GM12878 (cell line): ENCODE results near the gene SSH3. TPM values are rescaled to one million over a fixed set of nuclear protein-coding genes. Genes with fewer than 3 reads are reported as not detected.

Source experiments
- ATAC-seq: fragments of 200-7000 bp; cut with Tn5 transposase; 3 replicates; pipeline ENCODE4 v1.9.1; 2020; ENCODE audit warnings: mild to moderate bottlenecking, moderate library complexity
- BruUV-seq: library from RNA; stranded (reverse); fragments of 400-500 nt; replicated peaks from 2 replicates; lab custom pipeline; 2021; lab: Mats Ljungman, UMichigan
- CTCF ChIA-PET: fragments of 300-600 bp; sonication (Branson Sonifier 250); formaldehyde crosslinking; extraction: SDS; loops from one replicate; lab custom pipeline; 2021; ENCODE audit warnings: inconsistent platforms; lab: Yijun Ruan, JAX
- POLR2A ChIA-PET: fragments of 350-600 bp; formaldehyde crosslinking; extraction: SDS; loops from one replicate; lab custom pipeline; 2021; ENCODE audit warnings: inconsistent platforms; lab: Charles Lee
- RAD21 ChIA-PET: fragments of 300-600 bp; sonication (Branson Sonifier 250); formaldehyde crosslinking; loops from one replicate; lab custom pipeline; 2023; ENCODE audit warnings: antibody characterized with exemption; ENCODE audit not compliant: unreplicated experiment; lab: Charles Lee
- SMC1A ChIA-PET: fragments of 300-600 bp; sonication (Branson Sonifier 250); formaldehyde crosslinking; loops from one replicate; lab custom pipeline; 2023; ENCODE audit not compliant: unreplicated experiment, uncharacterized antibody; lab: Charles Lee
- DNase-seq: peaks from one replicate; pipeline ENCODE4 v3.0.0-alpha.2; 2011; ENCODE audit warnings: low read depth, low spot score
- FAIRE-seq: peaks from 3 replicates; lab custom pipeline; 2011; peaks lifted over from hg19 to GRCh38; lab: Jason Lieb, UNC
- H2AFZ ChIP-seq: 2 replicates; pipeline ENCODE4 v1.6.0; 2011; ENCODE audit warnings: low read depth, low read length, control low read depth; ENCODE audit not compliant: control insufficient read depth
- H3K27ac ChIP-seq: 2 replicates; pipeline ENCODE4 v1.5.1; 2011; ENCODE audit warnings: control low read depth; ENCODE audit not compliant: control insufficient read depth, insufficient read depth
- H3K27me3 ChIP-seq, 2 experiments: replicated peaks in 1 of 2; 2 replicates each; pipeline versions ENCODE4 v1.6.0 to v1.6.1; 2011; ENCODE audit warnings: low read length in 1 of 2; ENCODE audit not compliant: control insufficient read depth in 2 of 2, insufficient read depth in 2 of 2
- H3K36me3 ChIP-seq, 2 experiments: 2 replicates each; pipeline ENCODE4 v1.5.1; 2011; ENCODE audit warnings: low read length in 1 of 2; ENCODE audit not compliant: control insufficient read depth in 2 of 2, insufficient read depth in 2 of 2
- H3K4me1 ChIP-seq: 2 replicates; pipeline ENCODE4 v1.6.1; 2011; ENCODE audit warnings: mild to moderate bottlenecking, low read length, moderate library complexity, mixed read lengths; ENCODE audit not compliant: control insufficient read depth, insufficient read depth
- H3K4me2 ChIP-seq: 2 replicates; pipeline ENCODE4 v1.6.0; 2011; ENCODE audit warnings: control low read depth; ENCODE audit not compliant: control insufficient read depth, insufficient read depth
- H3K4me3 ChIP-seq: fragments of 200-600 bp; sonication (generic); 2 replicates; pipeline ENCODE4 v1.5.1; 2016
- H3K79me2 ChIP-seq: 2 replicates; pipeline ENCODE4 v1.6.0; 2011; ENCODE audit warnings: low read length; ENCODE audit not compliant: control insufficient read depth, insufficient read depth
- H3K9ac ChIP-seq: 2 replicates; pipeline ENCODE4 v1.8.0; 2011; ENCODE audit warnings: low read length, control low read depth, mixed read lengths; ENCODE audit not compliant: control insufficient read depth, insufficient read depth
- H3K9me3 ChIP-seq: replicated peaks from 3 replicates; pipeline ENCODE4 v1.5.1; 2011; ENCODE audit warnings: mild to moderate bottlenecking, low read length; ENCODE audit not compliant: control insufficient read depth, insufficient read depth
- H4K20me1 ChIP-seq: 2 replicates; pipeline ENCODE4 v1.6.0; 2011; ENCODE audit not compliant: control insufficient read depth, insufficient read depth
- BRCA1 ChIP-seq: IDR thresholded peaks from 2 replicates; pipeline ENCODE4 v1.6.1; 2011; ENCODE audit warnings: low read depth, low read length, improper control_type of control experiment
- CEBPB ChIP-seq, 2 experiments: fragments of 150-350 bp in 1 of 2; IDR thresholded peaks; 2 replicates each; pipeline ENCODE4 v1.6.1; 2012 to 2014; ENCODE audit warnings: low read depth in 2 of 2, low read length in 2 of 2, borderline replicate concordance in 1 of 2, inconsistent platforms in 1 of 2
- CHD2 ChIP-seq: IDR thresholded peaks from 2 replicates; pipeline ENCODE4 v1.6.1; 2011; ENCODE audit warnings: low read depth, low read length, improper control_type of control experiment, borderline replicate concordance
- CTCF ChIP-seq, 3 experiments: IDR thresholded peaks in 2 of 3; conservative IDR thresholded peaks in 1 of 3; 2 replicates each; pipeline ENCODE4 v1.5.1; 2011; ENCODE audit warnings: low read depth in 3 of 3, low read length in 3 of 3, mild to moderate bottlenecking in 3 of 3, control low read depth in 2 of 3, moderate library complexity in 2 of 3, inconsistent platforms in 1 of 3, mixed read lengths in 1 of 3; ENCODE audit not compliant: control insufficient read depth in 2 of 3, insufficient read depth in 1 of 3; ENCODE audit errors: extremely low read depth in 1 of 3
- ETV6 ChIP-seq, 2 experiments: fragments of 450-650 bp in 1 of 2; IDR thresholded peaks in 1 of 2; conservative IDR thresholded peaks in 1 of 2; 2 replicates each; pipeline ENCODE4 v1.6.1; 2014; ENCODE audit warnings: antibody characterized with exemption in 1 of 2, borderline replicate concordance in 1 of 2, low read depth in 1 of 2, mild to moderate bottlenecking in 1 of 2, moderate library complexity in 1 of 2
- FOS ChIP-seq: IDR thresholded peaks from 3 replicates; pipeline ENCODE4 v1.6.1; 2011; ENCODE audit warnings: borderline replicate concordance; ENCODE audit not compliant: insufficient read length; ENCODE audit errors: extremely low read depth
- FOXK2 ChIP-seq: fragments of 450-650 bp; IDR thresholded peaks from 2 replicates; pipeline ENCODE4 v1.6.1; 2017; ENCODE audit warnings: mild to moderate bottlenecking, moderate library complexity
- LARP7 ChIP-seq: fragments of 450-650 bp; IDR thresholded peaks from 2 replicates; pipeline ENCODE4 v1.6.1; 2017; ENCODE audit warnings: mild to moderate bottlenecking
- SREBF1 ChIP-seq: IDR thresholded peaks from 2 replicates; pipeline ENCODE4 v1.6.1; 2012; ENCODE audit warnings: mild to moderate bottlenecking, low read length
- SUZ12 ChIP-seq: fragments of 200-600 bp; sonication (generic); IDR thresholded peaks from one replicate; pipeline ENCODE4 v1.6.1; 2018; ENCODE audit warnings: antibody characterized with exemption, mild to moderate bottlenecking; ENCODE audit not compliant: unreplicated experiment
- TARDBP ChIP-seq: IDR thresholded peaks from 2 replicates; pipeline ENCODE4 v1.6.1; 2016; ENCODE audit warnings: borderline replicate concordance
- TCF12 ChIP-seq: IDR thresholded peaks from 2 replicates; pipeline ENCODE4 v1.6.1; 2011; ENCODE audit warnings: low read depth, mild to moderate bottlenecking, low read length
- WGBS: methylation state at CpG from one replicate; pipeline ENCODE4 v1.1.6; 2016; ENCODE audit warnings: low lambda C conversion rate; ENCODE audit not compliant: insufficient replicate concordance, insufficient coverage; ENCODE audit errors: missing lambda C conversion rate; 5-methylcytosine and 5-hydroxymethylcytosine counted together
- in situ Hi-C: fragments of 300-500 bp; cut with MboI; formaldehyde crosslinking; loops from 9 replicates; pipeline ENCODE4 v1.14.3; 2018; ENCODE audit warnings: mixed read lengths
- intact Hi-C: fragments of 100-400 bp; cut with micrococcal nuclease; formaldehyde crosslinking; loops from one replicate; pipeline ENCODE4 v1.14.2; 2022; ENCODE audit not compliant: unreplicated experiment
- polyA plus RNA-seq, 11 experiments: library from polyadenylated mRNA; depleted of rRNA in 4 of 11; unstranded in 6 of 11; stranded (reverse) in 5 of 11; fragments of >200 nt; fragmentation: Nextera tagmentation in 4 of 11; fragmentation: Illumina TruSeq in 1 of 11; extraction: Ambion mirVana in 4 of 11; extraction: Trizol in 1 of 11; gene quantifications; 1 replicate in 1 of 11; 2 replicates in 10 of 11; pipeline versions ENCODE4 v1.2.1 to v1.2.3, GENCODE V29; 2011 to 2016; ENCODE audit warnings: inconsistent platforms in 2 of 11, missing spikeins in 2 of 11, low read depth in 1 of 11
- total RNA-seq, 4 experiments: library from RNA; depleted of rRNA in 3 of 4; stranded (reverse); fragments of >200 nt in 3 of 4; fragmentation: Illumina TruSeq in 1 of 4; extraction: Trizol in 1 of 4; gene quantifications; 2 replicates each; pipeline versions ENCODE4 v1.2.1 to v1.2.3, GENCODE V29; 2013 to 2021
- TF ChIP-seq, protein P1 (sequence below): fragments of 450-650 bp; formaldehyde crosslinking; IDR thresholded peaks from 2 replicates; pipeline ENCODE4 v1.5.0; 2022; ENCODE audit warnings: mild to moderate bottlenecking, missing genetic modification characterization
- TF ChIP-seq, protein P2 (sequence below): IDR thresholded peaks from 2 replicates; pipeline ENCODE4 v1.6.1; 2012; ENCODE audit warnings: low read depth, low read length, improper control_type of control experiment

The SSH3 gene
- total and polyA plus RNA-seq, 10 of the 15 experiments (the other 5 are each of a cell fraction or from before 2014, with no cell fraction given): 0.05 to 0.83 (median 0.28) TPM; not detected in 3

- WGBS: 68% methylated on average over 22 of the region's 22 CpGs
- Histone ChIP-seq H3K9ac (no peak overlapping the region), H4K20me1 (no peaks in the 10 kb centered on the region), H2AFZ (no peak overlapping the region), H3K9me3 (no peaks in the 10 kb centered on the region), H3K36me3 (no peaks in the 10 kb centered on the region), H3K79me2 (no peaks in the 10 kb centered on the region), H3K4me1 (no peaks in the 10 kb centered on the region), H3K4me3 (no peak overlapping the region), H3K4me2 (no peak overlapping the region), H3K27me3 (no peaks in the 10 kb centered on the region), H3K27ac (no peak overlapping the region)
- ChIA-PET RAD21 (interaction anchor here (1.7 kb wide), 1 partner anchor 50 kb away, joined by 4 read pairs; no protein-coding TSS in a partner anchor), CTCF (interaction anchor here (1.3 to 12.1 kb wide), 2 partner anchors 20 to 49 kb away, joined by 3 to 151 read pairs; no protein-coding TSS in a partner anchor), SMC1A (no interaction called here), POLR2A (no interaction called here)
- intact Hi-C loops (no loop called here), in situ Hi-C loops (no loop called here)
- no peak for DNase-seq
- TF ChIP-seq FOS (no peak), SREBF1 (no peak), CHD2 (no peak), FOXK2 (no peak), TARDBP (no peak), ETV6 (conservative IDR thresholded peaks at IDR 0.05 in 1 of 2, IDR thresholded peaks at IDR 0.05 in 1 of 2; ENCODE audit: borderline replicate concordance in 1 of 2, low read depth in 1 of 2) (no peak), LARP7 (no peak), BRCA1 (no peak), CEBPB (IDR thresholded peaks at IDR 0.05; ENCODE audit: borderline replicate concordance in 1 of 2, low read depth in 2 of 2, low read length in 2 of 2) (no peak), CTCF (IDR thresholded peaks at IDR 0.05 in 2 of 3, conservative IDR thresholded peaks at IDR 0.05 in 1 of 3; ENCODE audit: control insufficient read depth in 2 of 3, extremely low read depth in 1 of 3, insufficient read depth in 1 of 3, low read depth in 3 of 3, low read length in 3 of 3) (no peak), TCF12 (no peak), SUZ12 (no peak)
- TF ChIP-seq, protein P1, sequence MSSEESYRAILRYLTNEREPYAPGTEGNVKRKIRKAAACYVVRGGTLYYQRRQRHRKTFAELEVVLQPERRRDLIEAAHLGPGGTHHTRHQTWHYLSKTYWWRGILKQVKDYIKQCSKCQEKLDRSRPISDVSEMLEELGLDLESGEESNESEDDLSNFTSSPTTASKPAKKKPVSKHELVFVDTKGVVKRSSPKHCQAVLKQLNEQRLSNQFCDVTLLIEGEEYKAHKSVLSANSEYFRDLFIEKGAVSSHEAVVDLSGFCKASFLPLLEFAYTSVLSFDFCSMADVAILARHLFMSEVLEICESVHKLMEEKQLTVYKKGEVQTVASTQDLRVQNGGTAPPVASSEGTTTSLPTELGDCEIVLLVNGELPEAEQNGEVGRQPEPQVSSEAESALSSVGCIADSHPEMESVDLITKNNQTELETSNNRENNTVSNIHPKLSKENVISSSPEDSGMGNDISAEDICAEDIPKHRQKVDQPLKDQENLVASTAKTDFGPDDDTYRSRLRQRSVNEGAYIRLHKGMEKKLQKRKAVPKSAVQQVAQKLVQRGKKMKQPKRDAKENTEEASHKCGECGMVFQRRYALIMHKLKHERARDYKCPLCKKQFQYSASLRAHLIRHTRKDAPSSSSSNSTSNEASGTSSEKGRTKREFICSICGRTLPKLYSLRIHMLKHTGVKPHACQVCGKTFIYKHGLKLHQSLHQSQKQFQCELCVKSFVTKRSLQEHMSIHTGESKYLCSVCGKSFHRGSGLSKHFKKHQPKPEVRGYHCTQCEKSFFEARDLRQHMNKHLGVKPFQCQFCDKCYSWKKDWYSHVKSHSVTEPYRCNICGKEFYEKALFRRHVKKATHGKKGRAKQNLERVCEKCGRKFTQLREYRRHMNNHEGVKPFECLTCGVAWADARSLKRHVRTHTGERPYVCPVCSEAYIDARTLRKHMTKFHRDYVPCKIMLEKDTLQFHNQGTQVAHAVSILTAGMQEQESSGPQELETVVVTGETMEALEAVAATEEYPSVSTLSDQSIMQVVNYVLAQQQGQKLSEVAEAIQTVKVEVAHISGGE: no peak
- TF ChIP-seq, protein P2, sequence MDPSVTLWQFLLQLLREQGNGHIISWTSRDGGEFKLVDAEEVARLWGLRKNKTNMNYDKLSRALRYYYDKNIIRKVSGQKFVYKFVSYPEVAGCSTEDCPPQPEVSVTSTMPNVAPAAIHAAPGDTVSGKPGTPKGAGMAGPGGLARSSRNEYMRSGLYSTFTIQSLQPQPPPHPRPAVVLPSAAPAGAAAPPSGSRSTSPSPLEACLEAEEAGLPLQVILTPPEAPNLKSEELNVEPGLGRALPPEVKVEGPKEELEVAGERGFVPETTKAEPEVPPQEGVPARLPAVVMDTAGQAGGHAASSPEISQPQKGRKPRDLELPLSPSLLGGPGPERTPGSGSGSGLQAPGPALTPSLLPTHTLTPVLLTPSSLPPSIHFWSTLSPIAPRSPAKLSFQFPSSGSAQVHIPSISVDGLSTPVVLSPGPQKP: no peak
- no peak for FAIRE-seq
- no peak for ATAC-seq
- BruUV-seq: no TSS peak
These were observed 9.1 kb downstream of the SSH3 start for GRCh38 chr11:67312187-67313021.
